HG02571 (cell line): ENCODE measurements around the gene BICD2.

Experiments used
- ATAC-seq: cut with Tn5 transposase; IDR thresholded peaks from one replicate; pipeline ENCODE4 v1.9.1; 2021; ENCODE audit warnings: mild to moderate bottlenecking, moderate library complexity; ENCODE audit not compliant: unreplicated experiment

BICD2 gene

DNA sequence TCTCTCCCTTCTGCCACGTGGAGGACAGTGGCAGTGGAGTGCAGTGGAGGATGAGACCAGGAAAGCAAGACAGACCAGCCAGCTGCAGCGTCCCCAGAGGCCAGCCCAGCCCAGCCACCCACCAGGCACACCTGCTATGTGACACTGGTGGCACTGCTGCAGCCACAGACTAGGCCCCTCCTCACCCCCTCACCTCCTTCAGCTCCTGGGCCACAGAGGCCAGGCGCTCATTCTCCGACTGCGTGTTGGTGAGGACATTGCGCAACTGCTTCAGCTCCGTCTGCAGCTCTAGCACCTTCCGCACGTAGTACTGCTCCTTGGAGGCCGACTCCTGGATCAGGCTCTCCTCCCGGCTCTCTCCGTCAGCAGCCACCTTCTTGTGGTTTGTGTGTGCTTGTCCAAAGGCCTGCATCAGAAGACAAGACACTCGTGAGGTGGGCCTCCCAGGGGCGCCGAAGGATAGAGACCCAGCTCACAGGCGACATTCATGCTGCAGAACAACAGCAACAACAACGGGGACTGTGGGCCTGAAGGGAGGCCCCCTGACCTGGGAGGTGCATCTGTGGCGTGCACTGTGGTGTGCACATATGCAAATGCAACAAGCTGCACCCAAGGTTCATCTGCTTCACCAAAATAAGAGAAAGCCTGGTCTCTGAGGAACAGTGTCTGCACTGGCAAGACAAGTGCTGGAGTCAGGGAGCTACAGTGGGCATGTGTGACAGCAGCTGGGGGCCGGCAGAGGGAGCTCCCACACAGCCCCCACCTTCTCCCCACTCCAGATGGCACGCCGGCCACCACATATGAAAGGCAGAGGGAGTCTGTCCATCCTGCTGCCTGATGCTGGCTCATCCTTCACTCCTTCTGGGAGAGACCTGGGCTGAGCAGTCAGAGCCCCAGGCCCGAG lies 35.5 kb downstream of the BICD2 start:
- peak; percentile 81 for ATAC-seq

- ATAC-seq: no peak
Observed at GRCh38 chr9:92727716-92728700, 36.6 kb downstream of the BICD2 start.

- no peak for ATAC-seq
Observed at GRCh38 chr9:92726971-92727715, 37.5 kb downstream of the BICD2 start.

GRCh38 chr9:92726348-92726747 lies 38.3 kb downstream of the BICD2 start:
- no peak for ATAC-seq

GRCh38 chr9:92725766-92726165 lies 38.9 kb downstream of the BICD2 start:
- ATAC-seq: no peak

DNA sequence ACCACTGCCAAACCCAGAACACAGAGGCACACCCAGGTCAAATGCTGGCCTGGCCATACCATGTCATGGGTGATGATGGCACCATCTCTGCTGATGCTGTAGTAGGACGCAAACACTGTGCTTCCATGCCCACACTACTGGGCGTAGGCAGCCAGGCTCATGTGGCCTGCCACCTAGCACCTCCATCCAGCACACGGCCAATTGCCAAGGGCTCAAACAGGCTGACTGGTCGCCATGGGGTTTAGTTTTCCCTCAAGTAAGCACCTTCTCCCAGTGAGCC lies 39.4 kb downstream of the BICD2 start:
- no peak for ATAC-seq

GRCh38 chr9:92724528-92725265 lies 39.9 kb downstream of the BICD2 start:
- ATAC-seq: no peak

DNA sequence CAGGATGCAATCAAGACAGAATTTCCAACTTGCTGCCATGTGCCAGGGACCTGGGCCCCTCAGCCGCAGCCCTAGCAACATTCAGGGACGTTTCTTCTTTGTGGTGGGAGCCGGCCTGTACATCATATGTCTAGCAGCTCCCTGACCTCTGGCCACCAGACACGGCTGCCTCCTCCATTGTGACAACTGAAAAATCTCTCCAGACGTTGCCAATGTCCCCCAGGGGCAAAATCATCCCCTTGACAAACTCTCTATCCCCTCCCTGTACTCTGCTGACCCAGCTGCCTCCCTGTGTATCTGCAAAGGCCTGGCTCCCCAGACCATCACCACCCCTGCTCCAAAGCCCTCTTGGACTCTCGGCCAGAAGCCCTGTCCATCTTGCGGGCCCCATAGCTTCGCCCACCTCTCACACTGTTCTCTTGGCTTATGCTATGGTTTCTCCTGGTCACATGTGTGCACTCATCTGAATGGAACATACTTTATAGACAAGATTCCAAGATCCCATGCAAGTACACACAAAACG lies 40.8 kb downstream of the BICD2 start:
- ATAC-seq: no peak

- no peak for ATAC-seq
Observed at GRCh38 chr9:92723299-92723625, 41.4 kb downstream of the BICD2 start.

DNA sequence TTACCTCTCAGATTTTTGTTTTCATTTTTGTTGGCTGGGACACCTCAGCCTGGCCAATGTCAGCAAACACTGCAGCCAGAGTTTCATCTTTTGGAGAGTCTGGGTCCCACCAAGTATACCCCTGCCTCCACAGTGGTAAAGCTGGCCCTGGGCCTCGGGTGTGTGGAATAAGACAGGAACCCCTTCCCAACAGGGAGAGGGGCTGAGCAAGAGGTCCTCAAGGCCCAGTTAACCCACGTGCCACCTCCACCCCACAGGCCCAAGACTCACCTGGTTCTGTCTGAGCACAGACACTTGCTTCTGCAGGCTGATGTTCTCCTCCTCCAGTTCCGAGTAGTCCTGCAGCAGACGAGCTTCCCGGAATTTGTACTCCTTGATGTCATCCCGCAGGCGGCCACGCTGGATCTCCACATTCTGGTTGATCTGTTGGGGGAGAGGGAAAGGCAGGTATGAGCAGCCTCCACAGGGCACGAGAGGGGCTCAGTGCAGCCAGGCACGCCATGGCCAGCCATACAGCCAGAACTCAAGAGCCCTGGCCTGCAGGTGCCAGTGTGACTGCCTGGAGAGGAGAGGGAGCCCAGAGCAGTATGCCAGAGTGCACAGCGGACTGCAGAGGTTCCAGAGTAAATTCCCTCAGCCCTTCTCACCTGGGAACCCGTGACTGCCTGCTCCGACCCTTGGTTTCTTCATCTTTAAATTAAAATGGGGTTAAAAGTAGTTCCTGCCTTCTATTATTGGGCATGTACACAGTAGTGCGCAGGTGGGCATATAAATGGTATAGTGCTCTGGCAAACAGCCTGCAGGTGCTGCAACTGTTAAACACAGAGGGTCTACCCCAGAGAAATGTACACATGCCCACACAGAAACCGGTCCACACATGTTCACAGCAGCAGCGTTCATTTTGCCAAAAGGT lies 42.0 kb downstream of the BICD2 start:
- no peak for ATAC-seq

DNA sequence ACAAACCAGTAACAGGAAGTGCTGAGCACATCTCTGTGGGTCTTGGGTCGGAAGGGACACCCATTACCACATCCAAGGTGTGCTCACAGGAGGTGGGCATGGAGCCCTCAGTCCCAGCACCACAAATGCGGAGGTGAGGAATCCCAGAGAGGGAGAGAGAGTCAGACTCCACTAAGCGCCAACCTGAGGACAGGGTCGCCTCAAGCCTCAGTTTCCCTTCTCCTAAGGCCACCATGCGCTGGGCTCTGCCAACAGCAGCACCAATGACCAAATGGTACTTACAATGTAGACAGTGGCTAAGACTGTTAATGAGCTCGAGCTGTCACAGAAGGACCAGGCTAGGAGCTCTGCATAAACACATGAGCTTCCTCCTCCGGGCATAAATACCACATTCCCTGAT lies 43.1 kb downstream of the BICD2 start:
- no peak for ATAC-seq

GRCh38 chr9:92720807-92721535 lies 43.7 kb downstream of the BICD2 start:
- no peak for ATAC-seq

- ATAC-seq: no peak
Observed at GRCh38 chr9:92720209-92720765, 44.3 kb downstream of the BICD2 start.

GRCh38 chr9:92719028-92719647 lies 45.5 kb downstream of the BICD2 start:
- ATAC-seq: no peak

DNA sequence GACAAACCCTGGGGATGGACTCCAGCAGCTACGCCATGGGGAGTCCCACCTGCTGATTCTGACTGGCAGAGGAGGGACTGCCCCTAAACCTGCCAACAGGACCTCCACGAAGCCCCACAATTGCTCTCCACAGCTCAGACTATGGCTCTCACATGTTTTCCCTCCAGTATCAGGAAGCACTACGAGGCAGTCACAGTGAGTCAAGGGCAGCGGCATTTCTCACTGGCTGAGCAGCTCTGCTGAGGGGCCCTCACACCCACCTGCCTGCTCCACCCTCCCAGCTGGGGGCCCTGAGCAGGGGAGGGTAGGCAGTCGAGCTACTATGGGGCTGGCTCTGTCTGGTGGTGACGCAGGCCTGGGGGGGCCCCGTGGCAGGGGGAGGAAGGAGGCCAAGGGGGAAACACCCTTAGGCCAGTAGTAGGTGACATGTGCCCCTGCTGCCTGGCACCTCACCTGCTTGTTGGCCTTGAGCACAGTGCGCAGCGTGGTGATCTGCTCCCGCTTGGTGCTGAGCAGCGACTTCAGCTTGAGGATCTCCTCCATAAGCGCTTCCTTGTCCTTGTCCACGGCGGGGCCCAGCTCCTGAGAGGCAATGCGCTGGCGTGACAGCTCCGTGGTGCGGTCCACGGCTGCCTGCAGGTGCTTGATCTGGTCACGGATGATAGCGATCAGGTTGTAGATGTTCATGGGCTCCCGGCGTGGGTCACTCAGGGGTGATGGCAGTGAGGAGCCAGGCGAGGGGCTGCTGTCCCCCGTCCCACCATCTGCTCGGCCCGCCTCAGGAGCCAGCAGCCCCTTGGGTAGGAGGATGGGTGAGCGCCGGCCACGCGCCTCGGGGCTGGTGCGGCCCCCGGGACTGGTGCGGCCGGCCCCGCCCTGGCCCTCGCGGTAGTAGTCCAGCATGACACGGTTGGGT lies 46.3 kb downstream of the BICD2 start:
- ATAC-seq: no peak

- ATAC-seq: no peak
Observed at GRCh38 chr9:92717201-92718085, 47.2 kb downstream of the BICD2 start.
